ENCODE data around the gene GLOD5.
A peak's percentile ranks its signal among the peaks of the same experiment; 100 is the strongest.
"Not testable (repeated sequence)": the region's sequence is repeated elsewhere in the genome, so short reads cannot be mapped to it uniquely, and the experiment has no call there.

The GLOD5 gene

DNA sequence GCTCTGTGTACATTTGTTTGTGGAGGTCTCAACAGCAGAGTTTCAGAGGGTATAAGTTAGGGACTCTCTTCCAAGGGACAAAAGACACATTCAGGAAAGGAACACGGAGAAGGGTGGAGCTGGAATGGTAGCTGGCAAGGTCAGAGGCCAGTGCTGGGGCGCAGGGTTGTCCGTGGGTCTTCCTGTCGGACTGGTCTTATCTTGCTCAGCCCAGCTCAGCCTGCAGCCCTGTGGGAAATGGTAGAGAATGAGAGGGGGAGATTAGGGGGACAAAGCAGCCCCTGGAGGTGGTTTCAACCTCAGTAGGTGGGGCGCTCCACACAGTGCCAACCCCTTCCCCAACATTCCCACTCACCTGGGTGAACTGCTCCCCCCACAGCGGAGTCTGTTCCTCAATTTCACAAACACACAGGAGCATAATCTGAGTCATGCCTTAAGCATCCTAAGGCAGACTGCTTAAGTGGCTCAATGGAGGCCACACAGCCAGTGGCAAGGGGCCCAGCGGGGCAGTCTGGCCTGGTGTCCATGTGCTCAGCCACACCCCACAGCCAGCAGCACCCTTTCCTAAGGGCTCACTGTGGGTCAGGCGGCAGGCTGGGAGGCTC is 33.5 kb downstream of the GLOD5 start:
- Mint-ChIP-seq H3K4me1 (ENCODE audit: low read depth) (peaks cover under 1% of the 10 kb centered on the region), H3K27ac (no peak overlapping the region), H3K27me3 (no peaks in the 10 kb centered on the region), H3K36me3 (no peaks in the 10 kb centered on the region), H3K4me3 (no peak overlapping the region), H3K9me3 (ENCODE audit: low read depth) (no peaks in the 10 kb centered on the region)

DNA sequence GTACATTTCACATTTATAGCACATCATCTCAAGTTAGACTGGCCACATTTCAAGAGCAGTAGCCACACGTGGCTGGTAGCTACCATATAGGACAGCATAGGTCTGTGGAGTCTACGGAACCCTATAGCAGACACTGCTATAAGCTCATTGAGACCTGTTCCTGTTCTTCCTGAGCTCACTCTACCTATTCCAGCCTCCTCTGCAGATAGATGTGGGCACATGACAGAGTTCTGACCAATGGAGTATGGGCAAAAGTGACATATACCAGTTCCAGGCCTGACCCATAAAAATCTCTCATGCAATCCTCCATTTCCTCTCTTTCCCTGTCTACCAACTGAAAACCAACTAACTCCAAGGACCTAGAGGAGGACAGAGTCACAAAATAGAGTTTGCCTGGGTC is 36.8 kb downstream of the GLOD5 start:
- Mint-ChIP-seq H3K9me3 (ENCODE audit: low read depth) (no peaks in the 10 kb centered on the region), H3K27ac (no peak overlapping the region), H3K27me3 (no peaks in the 10 kb centered on the region), H3K4me3 (no peak overlapping the region), H3K36me3 (no peaks in the 10 kb centered on the region), H3K4me1 (ENCODE audit: low read depth) (peaks cover 12% of the 10 kb centered on the region)

DNA sequence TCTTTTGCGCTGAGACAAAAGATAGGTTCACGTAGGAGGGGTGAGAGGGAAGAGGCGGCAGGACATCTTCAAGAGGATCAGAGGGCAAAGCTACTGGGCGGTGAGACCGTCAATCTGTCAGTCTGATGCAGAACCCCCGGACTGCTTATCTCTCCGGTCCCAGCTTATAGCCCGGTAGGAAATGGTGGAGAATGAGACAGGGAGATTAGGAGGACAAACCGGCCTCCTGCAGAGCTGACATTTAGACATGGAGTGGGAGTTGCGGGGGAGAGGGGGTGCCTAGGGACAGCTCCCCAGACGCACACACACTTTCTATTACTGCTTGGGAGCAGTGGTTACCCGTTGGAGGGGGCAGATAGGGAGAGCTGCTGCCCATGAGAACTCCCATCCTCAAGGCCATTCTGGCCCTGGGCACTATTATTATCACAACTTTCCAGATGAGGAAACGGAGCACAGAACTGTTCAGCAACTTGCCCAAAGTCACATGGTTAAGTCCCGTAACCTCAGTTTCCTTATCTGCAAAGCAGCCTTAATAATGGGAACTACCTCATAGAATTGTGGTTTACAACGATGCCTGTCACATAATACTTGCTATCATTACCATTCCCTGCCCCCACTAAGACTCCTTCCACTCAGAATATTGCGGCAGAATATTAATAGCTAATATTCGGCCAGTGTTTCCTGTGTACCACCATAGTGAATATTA is 39.2 kb downstream of the GLOD5 start:
- Mint-ChIP-seq H3K4me1 (ENCODE audit: low read depth) (peaks cover 13% of the 10 kb centered on the region), H3K4me3 (peak overlapping the region; percentile 96), H3K27me3 (no peaks in the 10 kb centered on the region), H3K36me3 (no peaks in the 10 kb centered on the region), H3K9me3 (ENCODE audit: low read depth) (no peaks in the 10 kb centered on the region), H3K27ac (peak overlapping the region; percentile 98)

DNA sequence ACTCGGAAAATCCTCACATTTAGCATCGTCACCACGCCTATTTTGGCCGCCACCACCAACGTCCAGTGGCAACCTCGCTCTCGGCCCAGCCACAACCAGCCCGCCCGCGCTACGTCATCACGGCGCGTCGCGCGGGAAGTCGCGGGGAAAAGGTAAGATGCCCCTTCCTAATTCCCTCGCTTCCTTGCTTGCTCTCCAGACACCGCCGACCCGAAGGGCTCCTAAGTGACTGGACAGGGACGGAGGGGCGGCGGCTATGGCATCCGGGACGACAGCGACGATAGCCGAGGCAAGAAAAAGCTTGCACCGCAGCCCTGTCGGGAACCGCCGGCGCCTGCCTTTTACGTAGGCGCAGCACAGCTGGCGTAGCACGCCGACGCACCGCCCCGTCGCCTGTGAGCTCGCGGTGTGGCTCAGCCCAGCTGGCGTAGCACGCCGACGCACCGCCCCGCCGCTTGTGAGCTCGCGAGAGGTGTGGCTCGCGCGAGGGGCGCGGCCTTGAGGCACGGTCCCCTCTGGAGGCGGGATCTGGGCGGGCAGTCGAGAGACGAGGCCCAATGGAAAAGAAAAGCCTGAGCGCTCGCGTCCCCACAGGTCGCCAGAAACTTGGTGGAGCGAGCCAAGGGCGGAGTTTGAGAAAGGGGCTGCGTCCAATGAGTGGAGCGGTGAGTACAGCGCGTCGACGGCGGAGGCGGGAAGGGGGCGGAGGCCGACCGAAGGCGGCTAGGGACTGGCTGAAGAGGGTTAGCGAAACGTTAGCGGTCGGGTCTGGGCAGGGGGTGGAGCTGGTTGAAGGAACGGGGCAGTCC is 39.9 kb downstream of the GLOD5 start, which contains the start of gene HDAC6:
Gene HDAC6, plus strand, starts transcription at position 788 of the 809 bp plus-strand sequence. CDS start 626 bp downstream, outside the sequence.
- Mint-ChIP-seq H3K4me3 (peak within 1 kb of the TSS; percentile 96), H3K36me3 (no peaks in the 10 kb centered on the region), H3K4me1 (ENCODE audit: low read depth) (peaks cover 16% of the 10 kb centered on the region), H3K9me3 (ENCODE audit: low read depth) (no peaks in the 10 kb centered on the region), H3K27me3 (no peaks in the 10 kb centered on the region), H3K27ac (peak within 1 kb of the TSS; percentile 98)

DNA sequence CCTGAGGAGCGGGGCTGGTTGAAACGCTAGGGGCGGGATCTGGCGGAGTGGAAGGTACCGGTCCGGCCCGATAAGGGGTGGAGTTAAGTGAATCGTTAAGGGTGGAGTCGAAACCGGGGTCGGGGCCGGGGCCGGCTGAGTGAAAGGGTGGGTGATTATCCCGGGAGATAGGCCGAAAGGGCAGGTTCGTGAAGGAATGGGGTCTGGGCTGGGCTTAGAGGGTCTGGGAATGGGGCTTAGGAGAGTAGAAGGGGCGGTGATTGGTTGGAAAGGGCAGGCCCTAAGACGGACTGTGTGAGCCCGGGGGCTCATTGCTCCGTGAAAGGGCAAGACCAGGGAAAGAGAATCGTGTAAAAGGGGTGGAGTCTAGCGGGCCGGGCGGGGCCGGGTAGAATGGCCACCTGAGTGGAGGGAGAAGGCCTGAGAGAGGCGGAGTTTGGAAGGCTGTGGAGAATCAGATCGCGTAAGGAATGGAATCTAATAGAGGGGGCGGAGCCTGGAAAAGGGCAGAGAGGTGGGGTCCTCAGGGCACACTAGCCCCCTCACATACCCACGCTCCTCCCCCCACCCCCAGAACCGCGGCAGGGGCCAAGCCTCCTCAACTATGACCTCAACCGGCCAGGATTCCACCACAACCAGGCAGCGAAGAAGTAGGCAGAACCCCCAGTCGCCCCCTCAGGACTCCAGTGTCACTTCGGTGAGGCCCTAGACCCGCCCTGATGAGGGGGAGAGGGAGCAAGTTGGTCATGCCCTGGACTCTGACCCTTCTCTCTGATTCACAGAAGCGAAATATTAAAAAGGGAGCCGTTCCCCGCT is 40.8 kb downstream of the GLOD5 start:
- no peaks in the 10 kb centered on the region for H3K9me3 Mint-ChIP-seq (ENCODE audit: low read depth)
- no peaks in the 10 kb centered on the region for H3K36me3 Mint-ChIP-seq
- peaks cover 21% of the 10 kb centered on the region for H3K4me1 Mint-ChIP-seq (ENCODE audit: low read depth)
- H3K27me3 Mint-ChIP-seq: no peaks in the 10 kb centered on the region
- H3K27ac Mint-ChIP-seq: peak overlapping the region; percentile 98
- peak overlapping the region; percentile 96 for H3K4me3 Mint-ChIP-seq

GRCh38 chrX:48802905-48803200 is 41.3 kb downstream of the GLOD5 start:
- Mint-ChIP-seq H3K27me3 (no peaks in the 10 kb centered on the region), H3K4me3 (peak overlapping the region; percentile 96), H3K9me3 (ENCODE audit: low read depth) (no peaks in the 10 kb centered on the region), H3K27ac (peak overlapping the region; percentile 98), H3K36me3 (no peaks in the 10 kb centered on the region), H3K4me1 (ENCODE audit: low read depth) (peaks cover 21% of the 10 kb centered on the region)

DNA sequence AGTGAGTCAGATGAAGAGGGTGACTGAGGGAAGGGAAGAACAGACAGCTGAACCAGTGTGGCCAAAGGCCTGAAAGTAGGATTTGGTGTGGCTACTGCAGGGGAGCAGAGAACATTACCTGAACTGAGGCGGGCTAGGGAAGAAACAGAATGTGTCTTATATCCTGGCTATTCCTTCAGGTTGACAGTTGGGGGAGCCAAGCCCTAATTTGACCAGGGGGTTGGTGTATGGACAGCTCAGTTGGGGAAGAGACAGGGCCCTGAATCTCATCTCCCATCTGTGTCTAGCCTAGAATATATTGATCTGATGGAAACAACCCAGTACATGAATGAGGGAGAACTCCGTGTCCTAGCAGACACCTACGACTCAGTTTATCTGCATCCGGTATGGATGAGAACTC is 44.5 kb downstream of the GLOD5 start:
- no peak overlapping the region for H3K4me3 Mint-ChIP-seq
- H3K36me3 Mint-ChIP-seq: no peaks in the 10 kb centered on the region

GRCh38 chrX:48813644-48814043 is 52.1 kb downstream of the GLOD5 start:
- H3K27ac Mint-ChIP-seq: no peak overlapping the region
- H3K9me3 Mint-ChIP-seq (ENCODE audit: low read depth): no peaks in the 10 kb centered on the region
- H3K4me1 Mint-ChIP-seq (ENCODE audit: low read depth): no peaks in the 10 kb centered on the region
- H3K36me3 Mint-ChIP-seq: peaks cover 3% of the 10 kb centered on the region
- H3K4me3 Mint-ChIP-seq: no peak overlapping the region
- H3K27me3 Mint-ChIP-seq: no peaks in the 10 kb centered on the region

More for the DNA sequence above, 44.5 kb downstream of the GLOD5 start:
- Mint-ChIP-seq H3K9me3 (ENCODE audit: low read depth) (no peaks in the 10 kb centered on the region), H3K4me1 (ENCODE audit: low read depth) (peaks cover 16% of the 10 kb centered on the region), H3K27ac (no peak overlapping the region), H3K27me3 (no peaks in the 10 kb centered on the region)

GRCh38 chrX:48814722-48815121 is 53.2 kb downstream of the GLOD5 start:
- H3K27me3 Mint-ChIP-seq: no peaks in the 10 kb centered on the region
- no peaks in the 10 kb centered on the region for H3K9me3 Mint-ChIP-seq (ENCODE audit: low read depth)
- H3K4me3 Mint-ChIP-seq: no peak overlapping the region
- H3K27ac Mint-ChIP-seq: no peak overlapping the region
- H3K4me1 Mint-ChIP-seq (ENCODE audit: low read depth): no peaks in the 10 kb centered on the region
- peaks cover 3% of the 10 kb centered on the region for H3K36me3 Mint-ChIP-seq

- Mint-ChIP-seq H3K9me3 (ENCODE audit: low read depth) (no peaks in the 10 kb centered on the region), H3K27me3 (no peaks in the 10 kb centered on the region), H3K36me3 (peaks cover 3% of the 10 kb centered on the region), H3K4me1 (ENCODE audit: low read depth) (no peaks in the 10 kb centered on the region), H3K4me3 (no peak overlapping the region), H3K27ac (no peak overlapping the region)
These were observed 53.7 kb downstream of the GLOD5 start for GRCh38 chrX:48815266-48815665.

GRCh38 chrX:48816014-48816810 is 54.7 kb downstream of the GLOD5 start:
- H3K27me3 Mint-ChIP-seq: no peaks in the 10 kb centered on the region
- H3K4me1 Mint-ChIP-seq (ENCODE audit: low read depth): no peaks in the 10 kb centered on the region
- no peak overlapping the region for H3K4me3 Mint-ChIP-seq
- no peaks in the 10 kb centered on the region for H3K9me3 Mint-ChIP-seq (ENCODE audit: low read depth)
- peaks cover 3% of the 10 kb centered on the region for H3K36me3 Mint-ChIP-seq
- H3K27ac Mint-ChIP-seq: no peak overlapping the region

DNA sequence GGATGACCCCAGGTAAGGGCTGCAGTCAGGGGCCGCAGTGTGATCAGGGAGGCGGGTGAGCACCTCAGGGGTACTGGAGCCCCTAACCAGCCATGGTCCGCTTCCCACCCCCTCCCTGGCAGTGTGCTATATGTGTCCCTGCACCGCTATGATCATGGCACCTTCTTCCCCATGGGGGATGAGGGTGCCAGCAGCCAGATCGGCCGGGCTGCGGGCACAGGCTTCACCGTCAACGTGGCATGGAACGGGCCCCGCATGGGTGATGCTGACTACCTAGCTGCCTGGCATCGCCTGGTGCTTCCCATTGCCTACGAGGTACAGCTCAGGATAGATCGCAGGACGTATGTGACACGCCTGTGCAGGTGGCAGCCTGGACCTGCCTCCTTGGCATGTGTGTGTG is 56.6 kb downstream of the GLOD5 start:
- Mint-ChIP-seq H3K36me3 (no peaks in the 10 kb centered on the region), H3K9me3 (ENCODE audit: low read depth) (no peaks in the 10 kb centered on the region)

GRCh38 chrX:48818866-48819265 is 57.3 kb downstream of the GLOD5 start:
- H3K27ac Mint-ChIP-seq: no peak overlapping the region

More for the DNA sequence above, 56.6 kb downstream of the GLOD5 start:
- no peak overlapping the region for H3K4me3 Mint-ChIP-seq
- H3K4me1 Mint-ChIP-seq (ENCODE audit: low read depth): no peaks in the 10 kb centered on the region
- no peaks in the 10 kb centered on the region for H3K27me3 Mint-ChIP-seq
- no peak overlapping the region for H3K27ac Mint-ChIP-seq

GRCh38 chrX:48819394-48819793 is 57.8 kb downstream of the GLOD5 start:
- not testable (repeated sequence) for H3K27ac Mint-ChIP-seq; H3K9me3 Mint-ChIP-seq (ENCODE audit: low read depth); H3K27me3 Mint-ChIP-seq

More at GRCh38 chrX:48818866-48819265, 57.3 kb downstream of the GLOD5 start:
- Mint-ChIP-seq H3K27me3 (no peaks in the 10 kb centered on the region), H3K4me1 (ENCODE audit: low read depth) (no peaks in the 10 kb centered on the region), H3K36me3 (no peaks in the 10 kb centered on the region), H3K4me3 (no peak overlapping the region), H3K9me3 (ENCODE audit: low read depth) (no peaks in the 10 kb centered on the region)

More at GRCh38 chrX:48819394-48819793, 57.8 kb downstream of the GLOD5 start:
- H3K4me1 Mint-ChIP-seq (ENCODE audit: low read depth); H3K4me3 Mint-ChIP-seq; H3K36me3 Mint-ChIP-seq: not testable (repeated sequence)
